Measurements from ENCODE around the gene GSG1.
"Not testable (repeated sequence)": the region's sequence is repeated elsewhere in the genome, so short reads cannot be mapped to it uniquely, and the experiment has no call there.

GSG1 gene

DNA sequence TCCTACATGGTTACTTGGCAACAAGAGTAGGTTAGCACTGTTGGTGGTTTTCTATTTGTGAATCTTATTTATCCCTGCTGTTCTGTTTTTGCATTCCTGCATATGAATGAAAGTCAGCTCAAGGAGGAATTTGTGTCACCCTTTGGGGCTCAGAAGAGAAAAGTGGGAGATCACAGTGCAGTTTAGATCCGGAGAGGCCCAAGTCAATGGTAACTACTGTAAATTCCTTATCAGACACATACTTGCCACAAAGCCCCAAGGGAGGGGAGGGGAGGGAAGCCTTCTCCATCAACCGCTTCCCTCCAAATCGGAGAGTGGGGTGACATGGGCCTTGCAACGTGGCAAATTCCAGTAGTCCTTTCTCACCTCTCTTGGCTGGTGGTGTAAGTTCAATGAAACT, 15.0 kb downstream of the GSG1 start:
- DNase-seq, result no peak

DNA sequence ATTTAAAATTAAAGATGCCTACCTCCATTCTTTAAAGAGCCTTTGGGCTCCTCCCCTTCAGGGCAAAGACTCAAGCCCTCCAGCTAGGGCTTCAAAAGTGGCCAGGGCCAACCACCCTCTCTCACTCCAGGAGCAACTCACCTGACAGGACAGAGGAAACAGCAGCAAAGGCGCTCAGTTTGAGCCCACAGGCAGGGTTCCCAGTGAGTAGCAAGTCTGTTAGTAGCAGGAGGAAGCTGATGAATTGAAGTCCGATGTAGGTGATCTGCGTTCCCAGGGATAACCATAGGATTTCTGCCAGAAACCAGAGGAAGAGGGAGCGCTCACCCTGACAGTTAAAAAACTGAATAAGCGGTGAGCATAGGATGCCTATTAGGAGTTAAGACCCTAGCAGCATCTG, 15.7 kb downstream of the GSG1 start:
- no peak for DNase-seq

DNA sequence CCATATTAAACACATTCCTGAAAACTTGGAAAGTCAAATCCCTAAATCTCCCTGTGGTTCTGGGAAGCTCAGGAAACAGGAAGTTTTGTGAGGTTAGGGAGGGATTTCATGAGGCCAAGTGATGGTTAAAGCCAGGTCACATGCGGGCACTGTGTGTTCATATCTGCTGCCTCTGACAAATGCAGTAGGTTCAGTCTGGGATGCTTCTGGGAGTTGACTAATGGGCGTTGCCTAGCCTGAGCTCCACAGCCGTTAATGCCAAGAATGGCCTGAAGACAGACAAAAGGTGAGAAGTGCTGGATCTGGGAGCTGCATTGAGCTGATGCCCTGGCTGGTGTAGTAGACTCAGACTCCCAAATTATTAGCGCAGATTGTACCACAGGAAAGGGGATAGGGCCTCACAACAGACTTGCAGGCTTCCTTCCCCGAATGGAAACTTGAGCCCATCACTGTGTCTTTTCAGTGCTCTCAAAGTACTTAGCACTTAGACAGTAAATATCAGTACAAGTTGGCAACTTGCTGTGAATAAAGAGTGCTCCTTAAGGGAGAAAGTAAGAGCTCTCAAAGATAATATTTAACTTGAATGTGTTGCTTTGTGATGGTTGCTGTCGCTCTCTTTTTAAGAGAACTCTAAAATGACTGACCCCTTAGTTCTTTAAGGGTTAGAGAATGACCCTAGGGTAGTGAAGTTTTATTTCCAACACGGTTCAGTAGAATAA, 17.3 kb downstream of the GSG1 start:
- no peak for DNase-seq

DNA sequence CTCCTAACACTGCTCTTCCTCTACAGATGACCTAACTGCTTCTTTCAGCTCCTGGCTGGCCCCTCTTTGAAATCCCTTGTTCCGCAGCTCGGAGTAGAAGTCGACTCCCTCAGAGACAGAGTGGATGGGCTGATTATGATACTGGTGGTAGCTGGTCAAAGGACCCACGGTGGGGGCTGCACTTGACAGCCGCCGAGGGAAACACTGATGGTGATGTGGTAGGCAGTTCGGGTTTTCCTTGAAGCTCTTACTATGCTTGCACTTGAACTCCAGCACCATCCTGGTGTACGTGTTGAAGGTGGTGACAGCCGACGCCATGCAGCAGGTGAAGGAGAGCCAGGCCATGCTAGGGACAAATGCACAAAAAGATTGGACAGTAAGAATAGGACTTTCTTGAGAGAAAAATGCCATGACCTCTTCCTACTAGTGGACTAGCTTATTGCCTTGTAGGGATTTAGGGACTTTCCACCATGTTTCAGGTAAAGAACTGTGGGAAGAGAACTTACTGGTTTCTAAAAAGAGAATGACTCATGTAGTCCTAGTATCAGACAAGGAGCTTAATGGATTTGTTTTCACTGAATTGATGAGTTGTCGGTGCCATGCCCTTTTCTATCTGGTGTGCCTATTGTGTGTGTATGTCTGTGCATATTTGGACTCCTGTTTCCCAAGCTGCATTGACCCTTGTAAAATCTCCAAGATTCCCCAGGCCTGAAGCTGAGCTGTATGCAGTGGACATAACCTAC, 18.4 kb downstream of the GSG1 start:
- no peak for DNase-seq

DNA sequence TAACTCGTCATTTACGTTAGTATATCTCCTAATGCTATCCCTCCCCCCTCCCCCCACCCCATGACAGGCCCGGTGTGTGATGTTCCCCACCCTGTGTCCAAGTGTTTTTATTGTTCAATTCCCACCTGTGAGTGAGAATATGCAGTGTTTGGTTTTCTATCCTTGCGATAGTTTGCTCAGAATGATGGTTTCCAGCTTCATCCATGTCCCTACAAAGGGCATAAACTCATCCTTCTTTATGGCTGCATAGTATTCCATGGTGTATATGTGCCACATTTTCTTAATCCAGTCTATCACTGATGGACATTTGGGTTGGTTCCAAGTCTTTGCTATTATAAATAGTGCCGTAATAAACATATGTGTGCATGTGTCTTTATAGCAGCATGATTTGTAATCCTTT, 19.8 kb downstream of the GSG1 start:
- DNase-seq, result not testable (repeated sequence)

DNA sequence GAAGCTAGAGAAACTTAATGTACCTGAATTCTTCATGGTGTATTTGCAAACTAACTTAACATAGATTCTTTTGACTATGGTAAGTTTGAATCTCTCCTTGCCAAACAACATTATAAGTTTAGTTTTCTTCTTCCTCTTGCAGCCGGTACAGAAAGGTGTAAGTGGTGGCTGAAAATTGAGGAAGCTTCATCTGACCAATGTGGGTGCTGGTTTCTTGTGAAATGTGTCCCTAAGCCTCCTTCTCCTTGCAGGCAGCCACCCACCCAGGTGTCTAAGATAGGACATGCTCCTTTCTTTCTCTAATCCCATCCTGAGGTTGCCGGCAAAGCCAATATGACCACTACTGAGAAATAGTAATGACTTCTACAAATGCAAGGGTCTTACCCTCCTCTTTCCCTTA, 20.6 kb downstream of the GSG1 start:
- no peak for DNase-seq

DNA sequence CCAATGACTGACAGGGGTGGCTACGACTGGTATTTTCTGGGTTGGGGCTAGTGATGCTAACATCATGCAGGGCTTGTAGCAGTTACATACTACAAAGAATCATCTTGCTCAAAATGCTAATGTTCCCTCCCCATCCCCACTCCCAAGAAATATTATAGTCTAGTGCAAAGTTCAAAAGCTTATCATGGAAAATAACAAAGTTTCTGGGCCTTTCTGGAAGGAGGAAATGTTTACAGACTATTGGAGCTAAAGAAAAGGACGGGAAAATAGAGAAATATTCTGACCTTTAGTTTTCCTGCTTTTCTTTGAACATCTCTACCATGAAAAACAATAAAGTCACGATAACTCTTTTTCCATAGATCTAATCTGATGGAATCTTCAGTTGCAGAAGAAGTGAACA, 23.2 kb downstream of the GSG1 start:
- DNase-seq, result no peak

DNA sequence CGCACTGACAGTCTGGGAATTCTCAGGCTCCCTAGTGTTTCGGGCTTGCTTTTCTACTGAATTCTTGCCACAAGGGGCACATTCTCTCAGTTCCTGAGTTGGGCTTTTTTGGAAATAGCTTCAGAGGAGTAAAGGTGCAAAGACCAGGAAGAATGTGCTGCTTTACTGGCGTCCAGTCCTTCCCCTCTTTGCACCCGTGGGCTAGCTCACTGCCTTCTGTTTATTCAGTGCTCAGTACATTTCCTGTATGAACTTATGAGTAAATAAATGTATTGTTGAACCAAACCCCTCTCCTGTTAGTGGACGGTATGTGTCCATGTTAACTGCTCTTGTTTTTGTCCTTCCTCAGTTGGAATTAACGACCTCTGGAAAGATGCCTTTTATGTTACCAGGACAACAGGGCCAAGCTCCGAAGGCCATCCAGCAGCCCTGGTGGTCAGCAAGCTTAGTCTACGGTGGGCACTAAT, 24.0 kb downstream of the GSG1 start:
- DNase-seq, result no peak

DNA sequence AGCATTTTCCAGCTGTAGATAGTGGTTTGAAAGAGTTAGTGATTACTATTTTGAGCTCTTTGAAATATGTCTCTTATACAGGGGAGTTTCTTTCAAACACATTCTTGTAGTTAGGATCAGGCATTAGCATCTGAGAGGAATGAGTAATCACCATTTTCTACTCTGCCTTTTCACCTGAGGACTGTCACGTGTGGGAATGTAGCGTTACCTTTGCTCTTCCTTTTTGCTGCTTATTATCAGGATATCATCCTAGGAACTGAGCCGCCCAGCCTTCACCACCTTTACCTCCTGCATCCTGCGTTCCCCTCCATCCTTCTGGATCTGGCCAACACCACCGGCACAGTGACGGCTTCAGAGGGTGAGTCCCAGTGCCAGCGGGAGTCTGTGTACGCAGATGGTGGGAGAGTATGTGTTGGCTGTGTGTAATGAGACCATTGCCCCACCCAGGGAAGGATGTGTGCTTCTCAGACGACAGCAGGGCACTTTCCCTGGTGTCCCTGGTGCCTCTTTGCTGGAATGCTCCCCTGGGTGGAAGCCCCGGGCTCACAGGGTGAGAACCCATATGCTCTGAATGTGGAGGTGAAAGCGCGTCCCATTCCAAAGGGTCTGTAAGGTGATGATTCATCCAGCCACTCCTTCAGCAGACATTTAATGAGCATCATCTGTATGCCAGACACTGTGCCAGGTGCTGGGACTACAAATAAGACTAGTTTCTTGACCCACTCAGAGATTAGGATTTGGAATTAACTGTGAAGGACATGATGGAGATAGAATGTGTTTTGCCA, 27.5 kb downstream of the GSG1 start:
- DNase-seq, result no peak

DNA sequence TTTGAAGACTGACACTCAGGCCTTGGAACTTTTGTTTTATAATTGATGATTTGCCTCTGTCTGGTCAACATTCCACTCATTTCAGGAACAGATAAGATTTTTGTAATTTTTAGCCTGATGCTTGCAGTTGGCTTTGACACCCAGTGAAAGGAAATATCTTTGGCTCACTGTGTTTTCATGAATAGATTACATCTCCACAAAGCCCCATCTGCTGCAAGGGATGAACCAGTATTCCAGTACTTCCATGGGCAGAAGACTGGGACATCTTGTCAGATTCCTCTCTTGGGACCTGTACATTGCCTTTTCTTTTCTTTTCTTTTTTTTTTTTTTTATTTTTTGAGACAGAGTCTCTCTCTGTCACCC, 28.4 kb downstream of the GSG1 start:
- no peak for DNase-seq

DNA sequence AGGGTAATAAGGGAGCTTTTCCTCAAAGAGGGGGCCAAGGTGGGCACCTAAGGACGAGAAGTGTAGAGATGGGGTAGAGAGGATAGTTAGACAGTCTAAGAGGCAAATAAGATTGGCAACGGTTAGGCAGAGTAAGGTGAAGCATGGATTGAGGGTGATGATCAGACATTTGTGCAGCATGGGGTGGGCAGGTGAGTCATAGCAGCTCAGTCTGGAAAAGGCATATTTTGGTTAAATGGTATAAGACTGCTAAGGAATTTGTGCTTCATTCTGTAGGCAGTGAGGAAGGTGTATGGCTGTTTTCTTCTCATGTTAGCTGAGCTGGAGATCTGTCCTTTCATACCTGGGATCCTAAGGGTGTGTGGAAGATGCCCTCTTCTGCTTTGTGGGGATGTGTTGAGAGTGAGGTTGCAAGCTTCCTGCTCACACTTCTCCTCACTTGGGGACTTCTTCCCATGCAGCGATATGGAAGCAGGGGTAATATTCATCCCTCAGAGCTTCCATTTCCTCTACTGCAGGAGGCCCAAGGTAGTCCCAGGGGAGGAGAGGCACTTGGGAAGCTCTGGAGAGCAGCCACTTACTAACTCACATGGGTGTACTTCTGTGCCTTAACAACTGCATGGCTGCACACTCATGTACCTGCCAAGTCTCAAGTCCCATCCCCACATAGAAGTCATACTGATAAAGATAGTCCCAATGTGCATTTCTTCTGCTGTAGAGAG, 28.9 kb downstream of the GSG1 start:
- DNase-seq, result no peak

DNA sequence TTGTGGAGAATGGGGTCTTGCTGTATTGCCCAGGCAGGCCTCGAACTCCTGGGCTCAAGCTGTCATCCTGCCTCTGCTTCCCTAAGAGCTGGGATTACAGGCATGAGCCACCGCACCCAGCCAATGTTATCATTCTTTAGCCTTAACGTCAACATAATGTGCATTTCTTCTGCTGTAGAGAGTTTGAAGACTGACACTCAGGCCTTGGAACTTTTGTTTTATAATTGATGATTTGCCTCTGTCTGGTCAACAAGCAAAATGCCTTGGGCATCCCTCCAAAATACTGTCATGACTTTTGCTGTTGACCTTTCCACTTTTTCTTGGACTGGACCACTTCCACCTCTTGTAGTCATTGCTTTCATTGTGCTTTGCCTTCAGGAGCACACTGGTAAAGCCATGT, 30.3 kb downstream of the GSG1 start:
- DNase-seq, result no peak

DNA sequence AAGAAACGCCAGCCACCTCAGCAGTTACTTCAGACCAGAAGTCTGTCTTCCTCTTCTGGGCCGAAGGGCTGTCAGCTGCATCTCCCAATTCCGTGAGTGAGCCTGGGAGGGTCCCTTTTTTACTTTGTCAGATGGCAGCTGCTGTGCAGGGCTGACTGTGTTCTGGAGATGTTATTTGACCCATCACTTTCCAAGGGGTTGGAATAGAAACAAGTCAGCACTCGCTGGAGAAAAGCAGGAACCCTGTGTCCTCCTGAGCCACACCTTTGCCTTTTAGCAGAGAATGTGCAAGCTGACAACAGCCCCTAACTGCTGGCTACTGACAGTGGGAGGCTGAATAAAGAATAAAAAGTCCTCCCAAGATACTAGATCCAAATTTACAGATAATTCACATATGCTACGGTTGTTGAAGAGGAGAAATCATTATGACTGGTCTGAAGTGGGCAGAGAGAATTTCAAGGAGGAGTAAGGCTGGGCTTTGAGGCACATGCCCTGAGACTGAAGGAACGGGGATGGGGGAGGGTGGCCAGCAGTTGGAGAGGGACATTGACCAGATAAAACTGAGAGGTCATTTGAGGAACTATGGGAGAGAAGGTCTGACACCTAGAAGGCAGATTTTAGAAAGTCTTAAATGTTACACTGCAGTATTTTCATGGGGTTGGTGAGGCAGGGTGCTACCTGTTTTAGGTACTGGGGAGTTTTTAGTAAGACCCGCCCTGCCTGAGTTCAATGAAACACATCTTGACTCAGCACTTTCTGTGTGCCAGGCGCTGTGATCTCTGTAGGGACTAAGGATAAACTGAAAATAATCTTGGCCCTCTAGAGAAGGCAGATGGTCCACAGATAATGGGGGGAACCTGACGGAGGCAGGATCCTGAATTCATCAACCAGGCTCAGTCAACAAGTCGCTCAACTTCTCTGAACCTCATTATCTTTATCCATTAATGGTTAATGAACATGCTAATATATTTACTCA, 31.9 kb downstream of the GSG1 start:
- no peak for DNase-seq

DNA sequence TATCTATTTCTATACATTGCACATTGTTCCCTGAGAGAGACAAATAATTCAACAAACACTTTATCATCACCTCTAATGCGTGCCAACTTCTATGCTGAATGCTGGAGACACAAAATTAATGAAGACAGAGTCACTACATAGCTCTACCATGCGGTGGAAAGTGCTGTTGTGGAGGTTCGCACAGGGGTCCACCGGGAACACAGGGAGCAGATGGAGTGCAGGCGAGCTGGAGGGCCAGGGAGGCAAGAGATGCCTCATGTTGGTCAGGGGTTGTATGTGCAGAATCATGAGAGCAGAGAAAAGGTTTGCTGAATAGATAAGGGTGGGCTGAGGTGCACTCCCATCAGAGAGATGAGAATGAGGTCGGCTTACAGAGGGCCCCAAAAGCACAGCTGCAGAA, 34.1 kb downstream of the GSG1 start:
- DNase-seq, result no peak

DNA sequence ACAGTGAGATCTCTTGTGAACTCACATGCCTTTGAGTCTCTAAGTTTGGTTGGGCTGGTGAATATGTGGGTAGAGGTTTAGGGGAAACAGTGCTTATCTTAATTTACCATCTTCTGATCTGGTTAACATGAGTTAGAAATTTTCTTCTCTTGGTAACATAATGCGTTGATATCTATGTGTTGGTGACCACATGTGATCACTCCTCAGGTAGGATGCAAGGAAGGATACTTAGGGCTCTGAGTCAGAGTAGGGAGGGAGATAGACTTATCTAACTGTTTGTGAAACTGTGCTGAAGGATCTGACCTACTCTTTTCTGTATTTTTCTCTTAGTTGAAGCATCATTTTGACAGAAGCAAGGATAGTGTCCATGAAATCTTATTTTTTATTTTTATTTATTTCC, 36.1 kb downstream of the GSG1 start:
- DNase-seq, result no peak

DNA sequence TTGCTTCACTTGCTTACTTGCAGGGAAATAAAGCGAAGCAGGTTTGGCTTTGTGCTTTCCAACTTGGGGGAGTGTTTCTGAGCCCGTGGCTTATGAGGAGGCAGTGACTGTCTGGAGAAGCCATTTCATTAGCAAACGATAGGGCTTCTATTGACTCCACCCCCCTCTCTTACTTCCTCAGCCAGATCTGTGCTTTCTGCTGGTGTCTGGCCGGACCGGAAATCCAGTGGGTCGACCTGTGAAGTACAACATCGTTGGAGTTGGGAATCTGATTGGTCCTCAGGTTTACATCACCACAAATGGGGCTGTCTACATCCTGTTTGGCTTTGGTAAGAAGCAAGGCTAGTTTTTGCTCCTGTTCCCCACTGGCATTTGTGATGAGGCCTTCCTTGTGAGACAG, 37.0 kb downstream of the GSG1 start:
- no peak for DNase-seq

DNA sequence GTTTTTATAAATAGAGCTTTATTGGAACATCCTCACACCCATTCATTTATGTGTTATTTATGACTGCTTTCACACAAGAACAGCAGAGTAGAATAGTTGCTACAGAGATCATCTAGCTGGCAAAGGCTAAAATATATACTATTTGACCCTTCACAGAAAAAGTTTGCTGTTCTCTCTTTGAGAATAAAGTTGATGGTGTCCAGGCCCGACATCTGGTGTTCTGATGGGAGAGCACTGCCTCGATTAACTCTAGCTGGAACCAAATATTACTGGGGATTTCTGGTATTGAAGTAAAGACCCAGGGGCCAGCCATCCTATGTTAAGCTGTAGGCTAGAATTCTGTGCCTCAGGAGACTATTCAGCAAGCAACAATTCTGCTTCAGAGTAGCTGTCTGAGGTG, 37.5 kb downstream of the GSG1 start:
- DNase-seq, result no peak

DNA sequence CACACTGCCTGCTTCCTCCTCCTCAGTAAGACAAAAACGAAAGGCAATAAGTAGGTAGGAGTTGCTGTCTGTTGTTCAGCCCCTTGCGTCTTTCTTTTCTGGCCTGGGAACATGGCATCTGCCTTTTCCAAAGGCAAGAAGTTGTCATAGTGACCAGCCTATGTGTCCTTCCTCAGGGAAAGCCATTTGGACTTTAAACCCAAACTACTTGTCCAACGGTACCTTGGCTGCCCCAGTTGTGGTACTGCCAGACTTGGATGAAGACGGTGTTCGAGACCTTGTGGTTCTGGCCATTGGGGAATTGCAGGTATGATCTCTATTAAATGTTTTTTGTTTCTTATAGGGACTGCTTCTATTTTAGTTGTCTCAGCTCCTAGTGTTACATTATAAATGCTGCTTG, 40.8 kb downstream of the GSG1 start:
- DNase-seq, result no peak

DNA sequence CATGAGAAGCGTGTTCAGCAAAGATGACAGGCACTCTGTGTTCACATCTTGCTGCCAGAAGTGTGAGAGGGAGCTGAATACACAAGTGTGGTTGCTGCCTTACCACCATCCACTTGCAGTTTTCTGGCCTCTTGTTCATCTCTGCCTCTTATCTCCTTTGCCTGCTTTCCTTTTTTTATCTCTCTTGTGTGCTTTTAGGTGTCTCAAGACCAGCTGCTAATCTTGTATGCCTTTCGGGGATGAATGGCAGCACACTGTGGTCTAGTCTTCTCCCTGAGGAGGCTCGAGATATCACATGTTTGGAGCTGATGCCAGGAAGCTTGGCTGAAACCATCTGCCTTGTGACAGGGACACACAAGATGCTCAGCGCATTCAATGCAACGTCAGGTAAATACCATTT, 42.1 kb downstream of the GSG1 start:
- no peak for DNase-seq

DNA sequence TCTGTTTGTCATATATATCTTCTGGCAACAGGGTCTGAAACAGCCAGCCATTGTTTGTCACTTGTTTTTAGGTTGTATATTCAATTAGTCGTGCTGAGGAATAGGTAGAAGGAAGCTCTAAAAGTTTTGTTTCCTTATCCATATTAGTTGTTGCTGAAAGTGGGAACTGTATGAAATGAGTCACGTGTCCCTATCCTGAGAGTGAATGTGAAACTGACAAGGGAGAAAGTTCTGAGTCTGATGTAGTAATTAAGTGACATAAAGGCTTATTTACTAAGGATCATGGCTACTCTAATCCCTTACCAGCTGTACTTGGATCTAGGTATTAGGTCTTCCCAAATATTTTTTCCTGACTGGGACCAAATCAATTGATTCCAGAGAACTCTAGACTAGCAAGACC, 42.9 kb downstream of the GSG1 start:
- no peak for DNase-seq

DNA sequence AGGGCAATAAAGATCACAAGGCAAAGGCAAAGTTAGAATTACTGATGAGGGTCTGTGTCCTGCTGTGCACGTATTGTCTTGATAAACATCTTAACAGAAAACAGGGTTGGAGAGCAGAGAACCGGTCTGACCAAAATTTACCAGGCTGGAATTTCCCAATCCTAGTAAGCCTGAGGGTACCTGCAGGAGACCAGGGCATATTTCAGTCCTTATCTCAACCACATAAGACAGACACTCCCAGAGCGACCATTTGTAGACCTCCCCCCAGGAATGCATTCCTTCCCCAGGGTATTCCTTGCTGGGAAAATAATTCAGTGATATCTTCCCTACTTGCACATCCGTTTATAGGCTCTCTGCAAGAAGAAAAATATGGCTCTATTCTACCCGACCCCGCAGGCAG, 49.9 kb downstream of the GSG1 start:
- DNase-seq, result not testable (repeated sequence)

DNA sequence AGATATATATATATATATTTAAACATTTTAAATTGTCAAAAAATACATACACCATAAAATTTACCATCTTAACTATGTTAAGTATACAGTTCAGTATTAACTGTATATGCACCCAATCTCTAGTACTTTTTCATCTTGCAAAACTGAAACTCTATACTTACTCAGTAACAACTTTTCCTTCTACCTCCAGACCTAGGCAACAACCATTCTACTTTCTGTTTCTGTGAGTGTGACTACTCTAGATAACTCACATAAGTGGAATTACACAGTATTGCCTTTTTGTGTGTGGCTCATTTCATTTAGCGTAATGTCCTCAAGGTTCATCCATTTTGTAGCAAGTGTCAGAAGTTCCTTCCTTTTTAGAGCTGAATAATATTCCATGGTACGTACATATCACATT, 51.0 kb downstream of the GSG1 start:
- DNase-seq, result no peak
